Stimulated activated CD4-positive, alpha-beta T cell treated with anti-CD3 and anti-CD28 coated beads, TNF-alpha, amount 100 ng/mL, for 1 hour (primary cell): Measurements from ENCODE around the gene LAPTM5.

Experiments
- DNase-seq, 3 donors: peaks; one replicate each; pipeline ENCODE4 v3.0.0-alpha.2; 2020; ENCODE audit warnings: low read depth in 3 of 3, low spot score in 1 of 3

The LAPTM5 gene

GRCh38 chr1:30787266-30787665 lies 29.7 kb upstream of the LAPTM5 start:
- no peak for DNase-seq

GRCh38 chr1:30786264-30786991 lies 28.9 kb upstream of the LAPTM5 start:
- no peak for DNase-seq

DNA sequence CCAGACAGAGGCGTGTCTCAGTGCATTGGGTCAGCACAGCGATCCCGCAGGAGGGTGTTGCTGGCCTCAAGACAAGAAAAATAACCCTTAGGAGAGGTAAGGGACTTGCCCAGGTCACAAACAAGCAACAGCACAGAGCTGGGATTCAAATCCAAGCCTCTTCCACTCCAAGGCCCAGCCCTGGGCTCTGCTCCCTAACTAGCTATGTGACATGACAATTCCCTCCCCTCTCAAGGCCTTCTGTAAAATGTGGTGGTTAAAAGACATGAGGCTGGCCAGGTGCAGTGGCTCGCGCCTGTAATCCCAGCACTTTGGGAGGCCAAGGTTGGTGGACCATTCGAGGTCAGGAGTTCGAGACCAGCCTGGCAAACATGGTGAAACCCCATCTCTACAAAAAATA lies 28.1 kb upstream of the LAPTM5 start:
- no peak for DNase-seq

- no peak for DNase-seq
Measured at GRCh38 chr1:30785181-30785580, 27.6 kb upstream of the LAPTM5 start.

GRCh38 chr1:30783256-30783915 lies 25.8 kb upstream of the LAPTM5 start:
- no peak for DNase-seq

DNA sequence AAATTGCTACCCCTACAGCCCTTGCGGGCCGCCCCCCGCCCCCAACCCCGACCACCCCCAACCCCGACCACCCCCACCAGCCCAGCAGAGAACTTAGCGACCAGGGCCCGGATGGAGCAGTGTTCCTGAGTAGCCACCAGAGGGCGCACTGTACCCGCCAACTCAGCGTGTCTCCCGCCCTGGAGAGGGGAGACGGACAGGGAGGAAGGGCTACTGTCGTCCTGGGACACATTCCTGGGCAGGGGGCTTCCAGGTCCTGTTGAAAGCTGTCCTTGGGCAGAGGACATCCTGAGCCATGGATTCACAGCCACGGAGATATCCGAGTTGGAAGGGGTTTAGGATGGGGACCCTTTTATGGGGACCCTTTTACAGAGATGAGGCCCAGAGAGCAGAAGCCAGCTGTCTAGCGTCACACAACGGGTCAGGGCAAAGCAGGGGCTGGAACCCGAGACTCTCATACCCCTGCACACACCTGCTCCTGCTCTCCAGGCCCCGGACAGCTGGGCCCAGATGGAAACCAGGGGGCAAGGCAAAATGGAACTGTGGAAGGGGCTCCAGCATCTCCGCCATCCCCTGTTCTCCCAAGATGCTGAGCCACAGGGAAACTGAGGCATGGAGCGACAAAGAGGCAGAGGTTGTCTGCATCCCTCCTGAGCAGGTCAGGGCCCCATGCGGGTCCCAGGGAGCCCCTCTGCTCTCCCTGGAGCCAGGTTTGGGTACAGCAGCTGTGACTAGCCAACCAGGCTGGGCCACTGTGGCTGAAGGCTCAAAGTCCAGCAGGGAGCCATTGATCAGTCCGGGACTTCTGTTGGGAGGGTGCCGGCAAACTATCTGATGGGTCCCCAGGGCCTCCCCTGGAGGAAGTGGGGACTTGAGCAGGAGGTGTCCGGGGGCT lies 25.0 kb upstream of the LAPTM5 start:
- DNase-seq, result peak; percentile 35 to 60 (median 48)

- no peak for DNase-seq
Measured at GRCh38 chr1:30781906-30782305, 24.3 kb upstream of the LAPTM5 start.

- no peak for DNase-seq
Measured at GRCh38 chr1:30780409-30780808, 22.8 kb upstream of the LAPTM5 start.

DNA sequence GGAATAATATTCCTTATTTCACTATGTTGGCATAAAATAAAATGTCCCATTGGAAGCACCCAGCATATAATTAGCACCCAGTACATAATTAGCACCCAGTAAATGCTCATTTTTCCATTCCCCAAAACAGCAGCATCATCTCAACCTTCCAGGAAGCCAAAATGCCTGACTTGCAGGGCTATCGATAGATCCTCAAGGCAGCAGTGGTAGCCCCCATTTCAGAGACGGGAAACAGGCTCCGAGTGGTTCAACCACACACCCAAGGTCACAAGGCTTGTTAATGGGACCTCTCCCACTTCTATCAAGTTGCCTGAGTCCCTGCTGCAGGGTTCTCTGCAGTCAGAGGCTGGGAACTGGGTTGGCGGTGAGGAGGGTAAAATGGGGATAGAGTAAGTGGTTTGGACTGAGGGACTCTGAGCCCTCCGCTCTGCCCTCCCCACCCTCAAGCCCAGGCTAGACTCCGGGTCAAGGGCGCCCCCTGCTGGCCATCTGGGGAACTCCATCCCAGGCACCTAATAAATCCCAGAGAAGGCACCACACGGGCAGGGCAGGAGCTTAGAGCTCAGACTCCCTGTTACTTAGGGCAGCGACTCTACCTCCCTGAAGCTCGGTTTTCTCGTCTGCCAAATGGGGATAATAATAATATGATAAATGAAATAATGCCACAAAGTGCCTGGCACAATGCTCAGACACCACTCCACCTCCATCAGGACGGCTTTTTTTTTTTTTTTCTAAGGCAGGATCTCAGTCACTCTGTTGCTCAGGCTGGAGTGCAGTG lies 21.9 kb upstream of the LAPTM5 start:
- peak; percentile 81 to 98 (median 88) for DNase-seq

GRCh38 chr1:30778979-30779293 lies 21.4 kb upstream of the LAPTM5 start:
- DNase-seq, result no peak

DNA sequence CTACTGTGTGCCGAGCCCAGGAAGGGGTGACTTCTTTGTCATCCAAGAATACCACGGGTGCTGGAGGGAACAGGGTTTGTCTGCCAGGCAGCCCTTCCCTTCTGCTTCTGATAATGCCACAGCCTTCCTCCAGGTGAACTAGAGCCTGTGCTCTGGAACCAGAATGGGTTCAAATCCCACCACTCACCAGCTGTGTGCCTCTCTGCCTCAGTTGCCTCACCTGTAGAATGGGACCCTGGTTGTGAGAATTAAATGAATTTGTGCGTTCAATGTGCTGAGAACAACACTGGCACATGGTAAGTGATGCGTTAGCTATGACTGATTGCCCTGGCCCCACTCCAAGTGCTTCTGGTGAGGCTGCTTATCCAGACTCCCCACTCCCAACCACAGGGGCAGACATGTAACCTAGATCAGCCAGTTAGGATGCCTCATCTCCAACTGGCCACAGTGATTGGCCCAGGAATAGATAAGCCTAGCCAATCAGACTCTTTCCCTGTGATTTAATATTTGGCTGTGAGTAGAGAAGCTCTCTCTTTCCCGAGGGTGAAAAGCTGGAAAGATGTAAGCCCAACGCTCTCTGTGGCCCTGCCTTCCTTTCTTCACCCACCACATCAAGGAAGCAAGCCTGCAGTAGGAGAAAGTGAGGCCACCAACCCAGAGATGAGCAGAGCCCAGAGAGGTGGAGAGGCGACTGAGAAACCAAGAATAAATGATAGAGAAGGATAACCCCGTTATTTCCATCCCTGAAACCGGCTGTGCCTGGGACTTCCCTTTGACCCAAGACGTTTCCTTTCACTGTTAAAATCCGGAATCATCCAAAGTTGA lies 20.8 kb upstream of the LAPTM5 start:
- DNase-seq, result no peak

- DNase-seq, result no peak
Measured at GRCh38 chr1:30777904-30778153, 20.3 kb upstream of the LAPTM5 start.

- DNase-seq, result no peak
Measured at GRCh38 chr1:30777060-30777903, 19.7 kb upstream of the LAPTM5 start.

DNA sequence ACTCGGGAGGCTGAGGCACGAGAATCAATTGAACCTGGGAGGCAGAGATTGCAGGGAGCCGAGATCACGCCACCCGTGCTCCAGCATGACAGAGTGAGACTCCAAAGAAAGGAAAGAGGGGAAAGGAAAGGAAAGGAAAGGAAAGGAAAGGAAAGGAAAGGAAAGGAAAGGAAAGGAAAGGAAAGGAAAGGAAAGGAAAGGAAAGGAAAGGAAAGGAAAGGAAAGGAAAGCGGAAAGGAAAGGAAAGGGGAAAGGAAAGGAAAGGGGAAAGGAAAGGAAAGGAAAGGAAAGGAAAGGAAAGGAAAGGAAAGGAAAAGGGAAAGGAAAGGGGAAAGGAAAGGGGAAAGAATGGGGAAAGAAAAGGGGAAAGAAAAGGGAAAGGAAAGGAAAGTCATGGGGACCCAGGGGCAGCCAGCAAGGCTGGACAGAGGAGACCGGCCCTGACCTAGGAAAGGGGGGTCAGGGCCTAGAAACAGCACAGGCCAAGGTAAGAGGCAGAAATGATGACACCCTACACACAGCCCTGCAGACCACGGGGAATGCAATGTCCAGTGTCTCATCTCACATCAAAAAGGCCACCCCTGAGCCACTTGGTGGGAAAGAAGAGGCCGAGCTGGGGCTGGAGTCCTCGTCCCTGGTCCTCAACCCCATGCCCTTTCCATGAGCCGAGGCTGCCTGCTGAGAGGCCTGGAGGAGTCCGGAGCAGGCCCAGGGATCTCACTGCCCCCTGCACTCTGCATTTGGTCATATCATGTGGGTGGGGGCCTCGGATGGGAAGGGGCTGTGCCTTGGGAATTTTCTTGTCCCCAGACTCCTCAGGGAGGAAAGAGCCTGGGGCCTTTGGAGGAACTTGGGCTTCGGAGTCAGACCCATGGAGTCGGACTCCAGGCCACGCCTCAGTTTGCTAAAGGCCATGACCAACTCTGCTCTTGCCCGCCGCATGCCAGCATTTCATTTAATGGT lies 18.8 kb upstream of the LAPTM5 start:
- DNase-seq, result no peak

DNA sequence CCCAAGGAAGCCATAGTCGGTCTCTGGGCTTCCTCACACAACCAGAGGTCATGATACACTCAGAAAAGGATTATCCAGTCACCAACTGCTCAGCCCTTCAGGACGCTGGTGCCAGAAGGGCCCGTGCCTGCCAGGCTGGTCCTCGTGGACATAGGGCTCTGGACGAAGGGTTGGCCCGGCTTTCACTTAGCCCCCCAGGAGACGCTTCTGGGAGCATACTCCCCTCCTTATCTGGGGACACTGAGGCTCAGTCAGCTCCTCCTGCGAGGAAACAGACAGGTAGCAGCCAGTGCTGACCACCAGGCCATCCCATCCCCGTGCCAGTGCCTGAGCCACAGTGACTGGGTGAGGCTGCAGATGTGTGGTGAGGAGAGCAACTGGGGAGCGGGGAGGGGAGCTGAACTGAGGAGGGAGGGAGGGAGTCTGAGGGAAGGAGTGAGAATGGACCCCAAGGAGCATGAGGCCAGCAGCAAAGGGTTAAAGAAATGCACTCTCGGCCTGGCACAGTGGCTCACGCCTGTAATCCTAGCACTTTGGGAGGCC lies 17.9 kb upstream of the LAPTM5 start:
- DNase-seq, result no peak

- no peak for DNase-seq
Measured at GRCh38 chr1:30774550-30775432, 17.2 kb upstream of the LAPTM5 start.

DNA sequence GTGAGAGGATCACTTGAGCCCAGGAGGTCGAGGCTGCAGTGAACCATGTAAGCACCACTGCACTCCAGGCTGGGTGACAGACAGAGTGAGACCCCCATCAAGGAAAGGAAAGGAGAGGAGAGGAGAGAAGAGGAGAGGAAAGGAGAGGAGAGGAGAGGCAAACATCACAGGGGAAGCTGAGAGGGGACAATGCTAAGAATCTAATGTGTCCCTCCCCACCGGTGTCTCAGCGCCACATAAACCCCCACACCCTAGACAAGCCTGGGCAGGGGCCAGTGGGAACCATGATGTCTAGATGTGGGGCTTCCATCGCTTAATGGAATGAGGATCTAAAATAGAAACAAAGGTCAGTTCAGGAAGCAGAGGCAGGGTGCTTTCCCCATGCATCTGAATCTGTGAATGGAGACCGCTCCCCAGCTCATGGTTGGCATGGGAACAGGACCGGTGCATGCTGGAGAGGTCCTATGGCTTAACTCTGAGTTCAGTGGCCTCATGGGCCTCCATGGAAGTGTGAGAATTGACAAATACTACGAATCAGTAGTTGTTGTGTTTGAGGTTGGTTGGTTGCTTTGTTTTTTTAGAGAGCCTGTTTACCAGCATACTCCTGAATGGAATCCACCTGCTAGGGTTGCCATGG lies 16.3 kb upstream of the LAPTM5 start:
- DNase-seq, result no peak
